ENCODE data around the gene SLC6A9. TPM values are rescaled to one million over a fixed set of nuclear protein-coding genes. Genes with fewer than 3 reads are reported as not detected.

SLC6A9 gene
- total and polyA plus RNA-seq, 2 of the 8 experiments (the other 6 are each of a cell fraction or from before 2014, with no cell fraction given), result 20.2 to 24.2 TPM

- Histone ChIP-seq H4K5ac (ENCODE audit: insufficient read length, low read depth, low read length) (no peak overlapping the region), H2AK5ac (ENCODE audit: low read depth, low read length) (no peak overlapping the region), H2BK5ac (ENCODE audit: low read depth, low read length) (no peak overlapping the region), H3K4me3 (ENCODE audit: extremely low read depth in 1 of 4, insufficient read depth in 2 of 4, low read depth in 3 of 4, low read length in 4 of 4) (no peak overlapping the region), H3K56ac (replicated peaks; ENCODE audit: insufficient read length, low read depth, low read length) (no peak overlapping the region), H3K79me1 (ENCODE audit: low read depth, low read length) (no peaks in the 10 kb centered on the region), H3K4ac (replicated peaks; ENCODE audit: insufficient read length, low read depth, low read length) (no peak overlapping the region), H3K9me3 (ENCODE audit: insufficient read depth in 2 of 2, low read depth in 1 of 2, low read length in 1 of 2) (no peaks in the 10 kb centered on the region), H3K23ac (ENCODE audit: insufficient read length) (no peak overlapping the region), H2BK20ac (ENCODE audit: low read length) (no peak overlapping the region), H2BK15ac (ENCODE audit: low read length) (no peak overlapping the region), H3K79me2 (ENCODE audit: control insufficient read depth in 1 of 2, insufficient read depth in 2 of 2, low read length in 2 of 2) (no peaks in the 10 kb centered on the region), H3K27me3 (replicated peaks in 1 of 4; ENCODE audit: control insufficient read depth in 3 of 4, extremely low read depth in 1 of 4, insufficient read depth in 3 of 4, low read length in 3 of 4) (no peaks in the 10 kb centered on the region), H2AFZ (ENCODE audit: low read length) (no peak overlapping the region), H4K8ac (ENCODE audit: extremely low read depth, insufficient read depth, low read length) (no peak overlapping the region), H2BK120ac (replicated peaks; ENCODE audit: low read depth, low read length) (no peak overlapping the region), H4K91ac (replicated peaks; ENCODE audit: insufficient read length, low read length) (no peak overlapping the region), H4K20me1 (replicated peaks in 1 of 2; ENCODE audit: control insufficient read depth in 1 of 2, insufficient read depth in 2 of 2, low read length in 2 of 2) (peaks cover 2% of the 10 kb centered on the region in 2 experiments), H3K18ac (ENCODE audit: extremely low read depth, low read length) (no peak overlapping the region), H3K14ac (ENCODE audit: insufficient read length) (no peak overlapping the region), H3K27ac (ENCODE audit: low read depth, low read length) (no peak overlapping the region), H3K4me2 (ENCODE audit: insufficient read depth in 1 of 2, low read depth in 2 of 2, low read length in 2 of 2) (no peak overlapping the region), H2BK12ac (ENCODE audit: low read depth, low read length) (no peak overlapping the region), H3K9ac (replicated peaks in 1 of 4; ENCODE audit: extremely low read depth in 1 of 4, low read depth in 3 of 4, low read length in 3 of 4) (no peak overlapping the region), H3K23me2 (ENCODE audit: low read depth, low read length) (peaks cover 6% of the 10 kb centered on the region; the same call in 1 of the 2 replicates), H3K36me3 (ENCODE audit: control insufficient read depth in 2 of 4, insufficient read depth in 4 of 4, low read length in 3 of 4) (peaks cover 0 to 10% (median 3%) of the 10 kb centered on the region in 4 experiments; a peak in 4 of 8 replicates), H3K4me1 (replicated peaks in 1 of 4; ENCODE audit: control insufficient read depth in 3 of 4, insufficient read depth in 4 of 4, low read length in 3 of 4) (peaks cover 0 to 4% (median 0%) of the 10 kb centered on the region in 4 experiments; a peak in 5 of 7 replicates)
- CTCF ChIA-PET (ENCODE audit: partially characterized antibody), result interaction anchor here (1.0 to 21.8 kb wide), 5 partner anchors 9 to 51 kb away, joined by 3 to 478 read pairs (median 6); no protein-coding TSS in a partner anchor
- no peak for TF ChIP-seq TAF7 (optimal IDR thresholded peaks at IDR 0.05; ENCODE audit: borderline replicate concordance, low read depth, low read length)
- TF ChIP-seq SP1 (IDR thresholded peaks at IDR 0.05; ENCODE audit: low read depth, low read length), result no peak
- TF ChIP-seq, protein P1, sequence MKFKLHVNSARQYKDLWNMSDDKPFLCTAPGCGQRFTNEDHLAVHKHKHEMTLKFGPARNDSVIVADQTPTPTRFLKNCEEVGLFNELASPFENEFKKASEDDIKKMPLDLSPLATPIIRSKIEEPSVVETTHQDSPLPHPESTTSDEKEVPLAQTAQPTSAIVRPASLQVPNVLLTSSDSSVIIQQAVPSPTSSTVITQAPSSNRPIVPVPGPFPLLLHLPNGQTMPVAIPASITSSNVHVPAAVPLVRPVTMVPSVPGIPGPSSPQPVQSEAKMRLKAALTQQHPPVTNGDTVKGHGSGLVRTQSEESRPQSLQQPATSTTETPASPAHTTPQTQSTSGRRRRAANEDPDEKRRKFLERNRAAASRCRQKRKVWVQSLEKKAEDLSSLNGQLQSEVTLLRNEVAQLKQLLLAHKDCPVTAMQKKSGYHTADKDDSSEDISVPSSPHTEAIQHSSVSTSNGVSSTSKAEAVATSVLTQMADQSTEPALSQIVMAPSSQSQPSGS (IDR thresholded peaks at IDR 0.05; ENCODE audit: low read length), result no peak
- no peak for TF ChIP-seq SIN3A (conservative IDR thresholded peaks at IDR 0.05 in 1 of 2, IDR thresholded peaks at IDR 0.05 in 1 of 2; ENCODE audit: low read depth in 1 of 2, low read length in 2 of 2)
- TF ChIP-seq CBX5 (IDR thresholded peaks at IDR 0.05; ENCODE audit: low read depth, low read length), result no peak
- no peak for TF ChIP-seq CBX8 (IDR thresholded peaks at IDR 0.05; ENCODE audit: borderline replicate concordance, low read depth, low read length)
- no peak for TF ChIP-seq CREB1 (IDR thresholded peaks at IDR 0.05)
- WGBS, 2 experiments (ENCODE audit: extremely low coverage in 1 of 2, insufficient coverage in 1 of 2, insufficient read length in 1 of 2, insufficient replicate concordance in 2 of 2, low coverage in 1 of 2, low lambda C conversion rate in 2 of 2, missing lambda C conversion rate in 1 of 2), result 91% methylated on average over 6 of the region's 6 CpGs; no CpG with 5 or more reads in 1 of the 2 experiments
- FAIRE-seq, result no peak
- POLR2A ChIA-PET (ENCODE audit: partially characterized antibody), result interaction anchor here (3.9 to 27.1 kb wide), 3 partner anchors 24 to 34 kb away, joined by 28 to 544 read pairs (median 189); partner anchors contain the start of genes ATP6V0B, B4GALT2, DPH2 and SLC6A9
- no peak for DNase-seq (ENCODE audit: low read depth in 1 of 2, low spot score in 2 of 2)
These were observed 34.5 kb downstream of the SLC6A9 start for GRCh38 chr1:43996733-43997115.

Measured in H1 (cell line).